Activated CD8-positive, alpha-beta memory T cell treated with anti-CD3 and anti-CD28 coated beads, Interleukin-2, amount 50 U/mL, for 48 hours (primary cell): ENCODE results near the gene MAGT1.
"Not testable (repeated sequence)": the region's sequence is repeated elsewhere in the genome, so short reads cannot be mapped to it uniquely, and the experiment has no call there.

Experiments used
- DNase-seq: peaks from one replicate; pipeline ENCODE4 v3.0.0-alpha.2; 2020

The MAGT1 gene

DNA sequence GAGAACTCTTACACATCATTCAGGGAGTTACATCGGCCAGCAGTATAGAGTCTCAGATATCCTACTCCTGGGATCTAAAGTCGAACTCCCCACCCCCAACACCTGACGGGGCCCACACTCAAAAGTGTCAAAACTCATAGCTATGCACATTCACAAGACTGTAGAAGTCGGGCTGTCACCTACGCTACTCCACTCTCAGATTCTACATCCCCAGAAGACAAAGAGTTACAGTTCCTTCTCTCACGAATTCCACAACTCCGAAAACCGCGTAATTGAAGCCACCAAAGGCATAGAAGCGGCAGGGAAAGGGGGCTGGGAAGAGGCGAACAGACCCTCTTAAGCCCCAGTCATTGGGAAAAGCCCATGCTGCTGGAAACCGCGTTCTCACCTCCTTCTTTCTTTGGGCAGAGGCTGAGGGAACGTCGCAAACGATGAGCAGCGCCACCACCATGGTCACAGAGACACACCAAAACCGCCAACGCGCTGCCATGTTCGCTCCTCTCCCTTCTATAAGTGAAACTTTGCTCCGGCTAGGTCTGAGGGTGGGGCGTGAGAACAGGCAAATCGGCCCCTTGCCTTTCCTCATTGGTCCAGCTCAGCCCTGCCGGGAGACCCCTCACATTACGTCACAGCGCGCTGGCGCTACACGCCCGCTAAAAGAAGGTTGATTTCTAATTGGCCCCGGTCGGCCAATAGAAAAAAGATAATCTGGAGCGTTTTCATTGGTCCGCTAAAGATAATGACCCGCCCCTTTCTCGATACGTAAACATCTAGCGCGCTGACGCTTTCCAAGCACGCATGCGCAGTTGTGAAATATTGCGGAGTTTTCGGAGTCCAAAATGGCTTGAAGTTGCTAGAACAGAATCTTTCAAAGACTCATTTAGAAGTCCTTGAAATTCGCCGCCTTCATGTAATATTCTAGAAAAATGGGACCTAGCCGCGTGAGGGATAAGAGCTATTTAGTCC is at the start of gene MAGT1:
TSS of gene MAGT1 (minus strand) at position 515 of the 966 bp plus-strand sequence. CDS start at position 490, 25 bp downstream.
- peak; percentile 86 for DNase-seq

DNA sequence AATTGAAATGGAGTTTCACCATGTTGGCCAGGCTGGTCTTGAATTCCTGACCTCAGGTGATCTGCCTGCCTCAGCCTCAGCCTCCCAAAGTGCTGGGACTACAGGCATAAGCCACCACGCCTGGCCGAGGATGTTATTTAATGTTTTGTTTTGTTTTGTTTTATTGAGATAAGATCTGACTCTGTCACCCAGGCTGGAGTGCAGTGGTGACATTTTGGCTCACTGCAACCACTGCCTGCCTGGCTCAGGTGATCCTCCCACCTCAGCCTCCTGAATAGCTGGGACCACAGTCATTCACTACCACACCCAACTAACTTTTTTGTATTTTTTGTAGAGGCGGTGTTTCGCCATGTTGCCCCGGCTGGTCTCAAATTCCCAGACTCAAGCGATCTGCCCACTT is 49.8 kb upstream of the MAGT1 start:
- not testable (repeated sequence) for DNase-seq

DNA sequence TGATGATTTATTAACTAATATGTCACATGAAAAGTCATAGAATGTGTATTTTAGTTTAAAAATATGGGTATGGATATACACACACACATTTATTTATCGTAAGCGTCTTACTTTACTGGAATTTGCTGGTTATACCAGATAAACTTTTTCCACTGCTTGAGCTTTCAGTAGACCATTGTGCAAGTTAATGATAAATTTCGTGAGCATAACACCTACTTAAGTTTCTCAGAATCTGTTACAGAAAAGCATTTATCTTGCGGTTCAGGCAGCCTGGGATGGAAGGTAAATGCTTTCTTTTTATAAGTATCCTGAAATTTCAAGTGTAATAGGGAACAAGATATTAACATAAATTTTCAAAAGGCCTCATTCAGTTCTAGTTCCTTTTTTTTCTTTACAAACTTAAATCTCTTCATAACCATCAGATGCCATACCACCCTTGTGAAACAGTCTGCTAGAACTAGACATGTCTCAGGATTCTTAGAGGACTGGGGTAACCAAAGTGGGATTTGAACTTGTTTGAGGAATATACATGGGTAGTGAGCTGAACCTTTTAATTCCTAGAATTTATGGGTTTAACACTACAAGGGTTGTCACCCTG is 42.9 kb upstream of the MAGT1 start:
- DNase-seq = no peak

DNA sequence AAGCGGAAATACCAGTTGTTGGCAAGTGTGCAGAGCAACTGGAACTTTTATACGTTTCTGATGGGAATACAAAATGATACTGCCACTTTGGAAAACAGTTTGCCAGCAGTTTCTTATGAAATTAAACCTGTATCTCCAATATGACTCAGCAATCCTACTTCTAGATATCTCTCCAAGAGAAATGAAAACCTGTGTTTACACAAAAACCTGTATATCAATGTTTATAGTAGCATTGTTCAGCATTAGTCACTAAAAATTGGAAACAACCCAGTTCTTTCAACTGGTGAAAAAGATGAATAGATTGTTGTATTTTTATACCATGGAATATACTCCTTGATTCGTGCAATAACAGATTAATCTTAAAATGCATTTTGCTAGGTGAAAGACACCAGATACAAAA is 42.1 kb upstream of the MAGT1 start:
- DNase-seq = no peak

DNA sequence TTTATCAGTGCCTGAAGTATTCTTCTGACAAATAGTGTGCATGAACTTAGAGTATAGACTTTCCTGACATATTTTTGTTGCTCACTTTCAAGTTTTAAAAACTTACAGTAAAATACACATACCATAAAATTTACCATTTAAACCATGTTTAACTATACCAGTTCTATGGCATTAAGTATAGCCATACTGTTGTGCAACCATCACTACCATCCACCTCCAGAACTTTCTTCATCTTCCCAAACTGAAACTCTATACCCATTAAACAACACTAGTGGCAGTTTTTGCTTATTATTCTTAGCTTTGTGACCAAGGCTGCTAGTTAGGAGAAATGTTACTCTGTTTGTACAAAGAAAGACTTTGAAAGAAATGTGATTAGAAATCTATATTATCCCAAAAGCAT is 41.1 kb upstream of the MAGT1 start:
- DNase-seq = no peak

DNA sequence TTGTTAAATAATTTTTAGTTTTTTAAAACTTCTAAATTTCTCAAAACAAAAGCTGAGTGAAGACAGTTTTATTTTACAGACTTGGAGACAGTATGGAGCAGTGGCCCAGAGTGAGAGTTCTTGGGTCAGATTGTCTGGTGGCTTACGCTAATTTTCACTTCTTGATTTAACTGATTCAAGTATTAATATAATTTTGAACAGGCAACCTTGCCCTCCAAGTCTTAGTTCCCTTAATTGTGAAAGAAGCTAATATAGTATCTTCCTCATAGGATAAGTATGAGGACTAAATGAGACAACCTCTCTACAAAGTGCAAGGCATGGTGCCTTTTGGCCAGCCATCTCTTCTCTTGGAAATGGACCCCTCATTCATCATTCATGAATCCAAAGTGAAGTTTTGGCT is 40.7 kb upstream of the MAGT1 start:
- no peak for DNase-seq

DNA sequence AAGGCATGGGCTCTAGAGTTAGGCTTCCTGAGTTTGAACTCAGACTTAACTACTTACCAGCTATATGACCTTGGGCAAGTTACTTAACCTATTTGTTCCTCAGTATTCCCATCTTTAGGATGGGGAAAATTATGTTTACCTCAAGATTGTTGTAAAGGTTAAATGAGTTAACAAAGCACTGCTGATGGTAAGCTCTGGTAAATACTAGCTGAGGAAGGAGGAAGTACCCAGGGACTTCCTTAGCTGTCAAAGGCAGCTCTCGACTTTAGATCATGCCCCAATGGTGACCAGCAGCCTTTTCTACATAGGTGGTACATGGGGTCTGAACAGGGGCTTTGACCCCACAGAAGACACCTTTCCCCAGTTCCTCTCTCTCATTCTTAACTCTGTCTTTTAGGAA is 35.3 kb upstream of the MAGT1 start:
- DNase-seq = no peak

DNA sequence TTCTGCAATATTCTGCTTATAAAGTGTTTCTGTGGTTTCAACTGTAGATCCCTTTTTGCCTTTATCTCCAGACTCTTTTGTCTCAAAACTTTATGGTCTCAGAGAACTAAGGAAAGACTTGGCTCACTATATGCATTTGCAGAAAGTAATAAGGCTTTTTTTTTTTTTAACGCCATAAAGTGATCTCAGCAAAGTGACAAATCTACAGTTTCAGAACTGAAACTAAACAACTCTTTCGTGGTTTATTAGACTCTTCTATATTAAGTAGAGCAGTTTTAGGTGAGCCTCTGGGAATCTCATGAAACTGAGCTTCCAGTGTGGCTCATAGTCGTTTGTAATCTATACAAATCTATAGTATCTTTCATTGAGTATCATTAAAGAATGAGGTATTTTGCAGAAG is 30.5 kb upstream of the MAGT1 start:
- no peak for DNase-seq

DNA sequence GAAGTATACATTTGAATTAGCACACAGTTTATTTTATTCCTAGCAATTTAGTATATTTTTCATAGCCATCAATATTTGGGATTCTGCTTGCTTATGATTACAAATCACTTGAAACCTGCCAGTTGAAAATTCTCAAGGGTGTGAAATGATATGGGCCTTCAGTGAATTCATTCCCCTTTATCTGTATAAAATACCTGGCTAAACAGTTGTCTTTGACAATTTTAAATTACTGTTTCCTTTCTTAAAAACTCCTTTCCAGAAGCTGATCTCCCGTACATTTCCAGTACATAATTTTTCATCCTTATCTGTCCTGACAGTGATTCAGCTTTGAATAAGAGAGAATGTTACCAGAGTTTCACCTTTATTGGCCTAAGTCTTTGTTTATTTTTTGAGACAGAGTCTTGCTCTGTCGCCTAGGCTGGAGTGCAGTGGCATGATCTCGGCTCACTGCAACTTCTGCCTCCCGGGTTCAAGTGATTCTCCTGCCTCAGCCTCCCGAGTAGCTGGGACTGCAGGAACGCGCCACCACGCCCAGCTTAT is 29.2 kb upstream of the MAGT1 start:
- no peak for DNase-seq

DNA sequence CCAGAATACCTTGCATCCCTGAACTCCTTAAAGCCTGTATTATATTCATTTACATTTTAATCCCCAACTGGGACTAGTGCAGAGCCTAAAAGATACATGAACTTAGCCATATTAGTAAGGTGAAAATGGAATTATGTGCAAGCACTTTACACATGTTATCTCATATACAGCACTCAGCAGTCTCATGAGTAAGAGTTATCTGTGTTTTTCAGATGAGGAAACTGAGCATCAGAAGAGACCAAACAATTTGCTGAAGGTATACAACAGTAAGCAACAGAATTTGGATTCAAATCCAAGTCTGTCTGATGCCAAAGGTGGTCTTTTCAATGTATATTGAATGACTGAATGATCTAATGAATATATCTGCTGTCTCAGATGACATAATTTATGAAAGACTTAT is 27.6 kb upstream of the MAGT1 start:
- DNase-seq = no peak

DNA sequence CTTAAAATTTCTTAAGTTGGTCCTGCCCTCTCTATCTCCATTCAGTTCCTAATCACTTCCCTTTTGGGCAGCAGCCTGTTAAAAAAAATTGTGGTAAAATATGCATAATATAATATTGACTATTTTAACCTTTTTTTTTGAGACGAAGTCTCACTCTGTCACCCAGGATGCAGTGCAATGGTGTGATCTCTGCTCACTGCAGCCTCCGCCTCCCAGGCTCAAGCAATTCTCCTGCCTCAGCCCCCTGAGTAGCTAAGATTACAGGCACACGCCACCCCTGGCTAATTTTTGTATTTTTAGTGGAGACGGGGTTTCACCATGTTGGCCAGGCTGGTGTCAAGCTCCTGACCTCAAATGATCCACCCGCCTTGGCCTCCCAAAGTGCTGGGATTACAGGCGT is 24.1 kb upstream of the MAGT1 start:
- not testable (repeated sequence) for DNase-seq

DNA sequence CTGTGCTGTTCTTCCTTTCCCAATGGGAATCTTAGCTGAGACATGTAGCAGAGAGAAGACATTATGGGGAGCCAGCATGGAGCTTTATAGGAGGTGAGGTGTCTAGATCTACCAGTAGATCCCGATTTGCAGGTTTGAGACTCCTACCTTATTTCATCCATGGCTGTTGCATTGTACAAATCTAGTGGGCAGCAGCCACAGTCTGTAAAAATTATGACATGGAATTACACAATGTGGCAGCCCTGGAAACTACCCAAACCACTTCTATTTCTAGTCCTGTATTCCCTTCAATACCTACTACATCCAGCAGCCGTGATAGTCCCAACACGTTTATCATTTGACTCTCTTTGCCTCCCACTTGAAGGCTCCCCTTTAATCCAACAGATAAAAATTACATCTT is 23.3 kb upstream of the MAGT1 start:
- DNase-seq = no peak

DNA sequence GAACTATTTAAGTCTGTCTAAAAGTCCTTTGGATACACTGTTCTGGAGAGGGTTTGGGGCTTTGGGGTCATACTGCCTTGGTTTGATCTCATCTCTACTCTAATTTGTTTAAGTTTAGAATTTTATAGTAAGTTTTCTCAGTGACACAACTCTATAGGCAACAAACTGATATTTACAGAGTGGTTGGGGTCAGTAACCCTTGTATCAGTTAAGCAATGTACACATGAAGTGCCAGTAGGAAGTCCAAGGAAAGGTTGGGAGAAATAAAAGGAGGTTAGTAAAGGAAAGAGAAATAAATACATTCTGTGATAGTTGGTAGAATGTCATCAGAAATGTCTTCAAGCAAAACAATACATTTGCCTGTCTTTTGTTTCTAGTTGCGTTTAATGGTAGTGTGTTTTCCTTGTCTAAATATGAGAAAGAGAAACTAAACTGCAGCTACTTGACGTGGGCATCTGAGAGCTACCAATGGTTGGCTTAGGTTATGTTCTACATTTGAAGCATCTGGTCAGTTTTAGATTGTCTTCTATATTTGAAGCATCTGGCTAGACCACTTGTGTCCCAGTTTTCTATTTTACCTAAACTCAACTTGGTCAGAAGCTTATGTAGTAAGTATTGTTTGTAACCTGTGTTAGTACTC is 22.2 kb upstream of the MAGT1 start:
- DNase-seq = no peak

DNA sequence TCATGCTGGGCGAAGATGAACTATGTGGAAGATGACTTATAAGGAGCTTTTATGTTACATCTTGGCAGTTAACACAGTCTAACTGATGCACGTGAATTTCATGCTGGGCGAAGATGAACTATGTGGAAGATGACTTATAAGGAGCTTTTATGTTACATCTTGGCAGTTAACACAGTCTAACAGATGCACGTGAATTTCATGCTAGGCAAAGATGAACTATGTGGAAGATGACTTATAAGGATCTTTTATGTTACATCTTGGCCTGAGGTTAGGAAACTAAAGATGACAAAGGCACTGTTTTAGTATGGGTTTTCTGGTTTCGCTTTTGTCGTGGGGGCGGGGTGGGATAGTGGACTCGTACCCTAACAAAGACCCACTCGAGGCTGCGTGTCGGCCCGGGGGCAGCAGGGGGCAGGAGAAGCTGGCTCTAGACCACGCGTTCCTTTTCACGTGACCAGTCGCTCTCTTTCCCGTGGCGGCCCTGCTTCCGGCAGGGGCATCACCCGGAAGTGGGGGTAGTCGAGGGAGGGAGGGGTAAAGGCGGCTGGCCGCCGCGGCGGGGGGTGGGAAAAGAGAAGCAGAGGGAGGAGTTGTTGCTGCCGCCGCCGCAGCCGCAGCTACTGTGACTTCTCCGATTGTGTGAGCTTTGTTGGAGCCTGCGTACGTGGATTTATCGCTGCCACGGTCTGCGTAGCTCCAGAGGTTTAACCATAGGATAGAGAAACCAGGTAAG is 15.0 kb upstream of the MAGT1 start, which contains the start of gene ATP7A:
TSS of gene ATP7A (plus strand) at position 586 of the 733 bp plus-strand sequence. CDS start 60,949 bp downstream, outside the sequence.
- peak; percentile 87 for DNase-seq

DNA sequence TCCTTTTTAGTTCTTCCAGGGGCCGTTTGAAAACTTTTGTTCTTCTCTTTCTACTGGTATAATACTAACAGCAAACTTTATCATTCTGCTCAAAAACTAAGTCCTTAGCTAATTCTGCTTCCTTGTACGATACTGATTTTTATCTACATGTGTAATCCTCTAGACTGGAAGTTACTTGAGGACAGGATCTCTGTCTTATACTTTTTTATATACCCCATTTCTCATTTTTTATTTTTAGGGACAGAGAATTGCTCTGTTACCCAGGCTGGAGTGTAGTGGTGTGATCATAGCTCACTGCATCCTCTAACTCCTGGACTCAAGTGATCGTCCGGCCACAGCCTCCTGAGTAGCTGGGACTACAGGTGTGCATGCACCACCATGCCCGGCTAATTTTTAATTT is 6.3 kb upstream of the MAGT1 start:
- DNase-seq = no peak

DNA sequence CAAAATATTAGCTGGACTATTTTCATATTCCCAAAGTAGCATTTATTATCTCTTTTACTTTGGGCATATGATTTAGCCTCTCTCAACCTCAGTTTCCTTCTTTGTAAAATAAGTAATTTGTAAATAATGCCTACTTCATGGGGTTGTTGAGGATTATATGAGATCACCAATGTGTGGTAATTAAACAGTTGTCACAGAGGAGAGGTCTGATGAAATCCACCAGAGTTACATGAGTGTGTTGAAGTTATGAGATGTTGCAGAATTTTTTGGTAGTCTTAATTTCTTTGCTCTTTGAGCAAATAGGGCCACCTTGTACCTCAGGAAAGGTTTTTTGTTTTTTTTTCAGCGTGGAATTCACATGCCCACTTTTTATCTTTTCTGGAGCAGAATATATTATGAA is 5.5 kb upstream of the MAGT1 start:
- no peak for DNase-seq

DNA sequence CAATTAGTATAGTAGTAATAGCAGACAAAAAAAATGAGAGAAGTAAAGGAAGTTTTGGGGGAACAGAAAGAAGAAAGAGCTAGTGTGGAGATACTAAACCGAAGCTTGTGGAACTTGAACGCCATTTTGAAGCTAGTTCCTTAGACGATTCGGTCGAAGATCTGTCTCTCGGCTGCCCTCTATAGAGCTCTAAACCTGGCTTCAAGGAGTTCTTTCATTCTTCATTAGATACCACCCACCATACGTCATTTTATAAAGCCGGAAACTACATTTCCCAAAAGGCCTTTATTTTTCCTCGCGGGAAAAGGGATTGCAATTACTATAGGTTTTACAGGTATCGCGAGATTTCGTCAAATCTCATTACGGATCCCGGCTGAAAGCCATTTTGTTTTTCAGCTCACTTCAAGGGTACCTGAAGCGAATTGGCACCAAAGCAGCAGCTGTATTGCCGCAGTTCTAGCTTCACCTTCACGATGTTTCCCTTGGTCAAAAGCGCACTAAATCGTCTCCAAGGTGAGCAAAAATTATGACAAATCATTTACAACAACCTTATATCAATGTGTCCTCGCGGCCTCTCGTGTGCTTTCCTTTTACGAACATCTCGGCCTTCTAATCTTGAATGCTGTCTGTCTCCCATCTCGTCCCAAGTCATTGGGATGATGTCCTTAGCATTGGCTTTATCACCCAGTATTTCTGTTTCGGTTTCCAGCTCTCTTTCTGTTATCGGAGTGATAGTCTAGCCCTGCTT is 4.0 kb upstream of the MAGT1 start, which contains the start of gene COX7B:
TSS of gene COX7B (plus strand) at position 388 of the 748 bp plus-strand sequence. CDS start at position 474, 86 bp downstream.
- DNase-seq = peak; percentile 59

DNA sequence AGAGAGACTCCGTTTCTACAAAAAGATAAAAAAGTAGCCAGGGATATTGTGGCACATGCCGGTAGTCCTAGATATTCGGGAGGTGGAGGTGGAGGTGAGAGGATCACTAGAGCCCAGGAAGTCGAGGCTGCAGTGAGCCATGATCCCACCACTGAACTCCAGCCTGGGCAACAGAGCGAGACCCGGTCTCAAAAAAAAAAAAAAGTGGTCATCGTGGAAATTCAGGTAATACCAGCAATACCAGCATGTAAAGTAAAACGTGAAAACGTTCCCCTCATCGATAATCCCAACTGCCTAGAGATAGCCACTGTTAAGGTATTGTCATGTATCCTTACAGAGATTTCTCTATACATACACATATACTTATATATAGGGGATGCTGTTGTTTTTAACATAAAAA is 1.5 kb downstream of the MAGT1 start:
- DNase-seq = no peak

DNA sequence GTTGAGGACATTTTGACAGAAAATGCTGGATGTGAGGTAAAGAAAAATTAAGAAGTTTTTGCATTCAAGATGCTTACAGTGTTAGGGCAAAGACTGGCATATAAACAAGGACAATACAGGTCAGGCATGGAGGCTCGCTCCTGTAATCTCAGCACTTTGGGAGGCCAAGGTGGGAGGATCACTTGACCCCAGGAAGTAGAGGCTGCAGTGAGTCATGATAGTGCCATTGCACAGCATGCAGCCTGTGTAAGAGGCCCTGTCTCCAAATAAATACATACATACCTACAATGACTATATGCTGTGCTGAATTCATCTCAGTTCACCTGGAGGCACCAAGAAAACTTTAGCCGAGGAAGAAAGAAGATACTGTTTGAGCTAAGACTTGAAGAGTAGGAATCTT is 2.3 kb downstream of the MAGT1 start:
- no peak for DNase-seq

DNA sequence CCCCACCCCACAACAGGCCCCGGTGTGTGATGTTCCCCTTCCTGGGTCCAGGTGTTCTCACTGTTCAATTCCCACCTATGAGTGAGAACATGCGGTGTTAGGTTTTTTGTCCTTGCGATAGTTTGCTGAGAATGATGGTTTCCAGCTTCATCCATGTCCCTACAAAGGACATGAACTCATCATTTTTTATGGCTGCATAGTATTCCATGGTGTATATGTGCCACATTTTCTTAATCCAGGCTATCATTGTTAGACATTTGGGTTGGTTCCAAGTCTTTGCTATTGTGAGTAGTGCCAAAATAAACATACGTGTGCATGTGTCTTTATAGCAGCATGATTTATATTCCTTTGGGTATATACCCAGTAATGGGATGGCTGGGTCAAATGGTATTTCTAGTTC is 13.8 kb downstream of the MAGT1 start:
- DNase-seq = not testable (repeated sequence)

DNA sequence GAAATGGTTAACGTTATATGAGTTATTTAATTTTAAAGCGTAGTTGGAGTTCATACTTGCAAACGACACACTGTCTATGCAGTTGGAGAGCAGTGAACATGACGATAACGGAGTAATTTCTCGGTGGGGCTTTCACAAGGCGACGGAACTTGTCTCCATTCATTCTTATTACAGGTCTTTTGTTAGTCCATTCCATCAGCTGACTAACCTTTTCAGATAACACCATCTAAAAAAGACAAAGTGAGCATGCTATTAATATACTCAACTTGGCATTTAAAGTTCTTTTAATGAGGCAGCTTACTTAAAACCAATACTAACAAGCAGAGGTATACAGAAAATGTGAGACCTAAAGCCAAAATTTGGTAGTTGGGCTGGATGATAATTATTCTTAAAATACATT is 19.9 kb downstream of the MAGT1 start:
- no peak for DNase-seq

DNA sequence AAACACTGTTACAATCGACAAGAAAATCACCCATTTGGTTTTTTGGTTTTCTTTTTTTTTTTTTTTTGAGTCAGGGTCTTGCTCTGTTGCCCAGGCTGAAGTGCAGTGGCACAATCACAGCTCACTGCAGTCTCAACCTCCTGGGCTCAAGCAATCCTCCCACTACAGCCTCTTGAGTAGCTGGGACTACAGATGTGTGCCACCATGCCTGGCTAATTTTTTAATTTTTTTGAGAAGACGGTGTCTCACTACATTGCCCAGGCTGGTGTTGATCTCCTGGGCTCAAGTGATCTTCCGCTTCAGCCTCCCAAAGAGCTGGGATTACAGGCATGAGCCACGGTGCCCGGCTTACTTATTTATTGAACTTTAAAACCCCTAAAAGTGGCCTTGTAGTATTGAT is 63.7 kb downstream of the MAGT1 start:
- DNase-seq = not testable (repeated sequence)
